EH (cell line): ENCODE measurements around the gene LRRC27.
"Not testable (repeated sequence)": the region's sequence is repeated elsewhere in the genome, so short reads cannot be mapped to it uniquely, and the experiment has no call there.

Experiments used
- DNase-seq: peaks from one replicate; pipeline ENCODE4 v3.0.0-alpha.2; 2015; ENCODE audit warnings: low read depth

Gene LRRC27

DNA sequence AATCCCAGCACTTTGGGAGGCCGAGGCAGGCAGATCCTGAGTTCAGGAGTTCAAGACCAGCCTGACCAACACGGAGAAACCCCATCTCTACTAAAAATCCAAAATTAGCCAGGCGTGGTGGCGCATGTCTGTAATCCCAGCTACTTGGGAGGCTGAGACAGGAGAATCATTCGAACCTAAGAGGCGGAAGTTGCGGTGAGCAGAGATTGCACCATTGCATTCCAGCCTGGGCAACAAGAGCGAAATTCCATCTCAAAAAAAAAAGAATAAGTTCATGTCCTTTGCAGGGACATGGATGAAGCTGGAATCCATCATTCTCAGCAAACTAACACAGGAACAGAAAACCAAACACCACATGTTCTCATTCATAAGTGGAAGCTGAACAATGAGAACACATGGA is 17.1 kb upstream of the LRRC27 start:
- peak; percentile 77 for DNase-seq

DNA sequence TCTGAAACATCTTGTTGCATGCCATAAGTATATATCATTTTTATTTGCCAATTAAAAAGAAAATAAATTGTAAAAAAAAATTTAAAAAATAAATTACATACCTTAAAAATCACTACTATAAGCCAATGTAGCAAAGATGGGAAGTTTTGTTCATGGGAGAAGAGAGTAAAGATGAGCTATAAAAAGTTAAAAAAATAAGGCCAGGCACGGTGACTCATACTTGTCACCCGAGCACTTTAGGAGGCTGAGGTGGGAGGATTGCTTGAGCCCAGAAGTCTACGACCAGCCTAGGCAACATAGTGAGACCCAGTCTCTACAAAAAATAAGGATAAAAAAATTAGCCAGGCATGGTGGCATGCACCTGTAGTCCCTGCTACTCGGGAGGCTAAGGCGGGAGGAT is 15.9 kb upstream of the LRRC27 start:
- peak; percentile 35 for DNase-seq

GRCh38 chr10:132317477-132317876 is 14.5 kb upstream of the LRRC27 start:
- not testable (repeated sequence) for DNase-seq

DNA sequence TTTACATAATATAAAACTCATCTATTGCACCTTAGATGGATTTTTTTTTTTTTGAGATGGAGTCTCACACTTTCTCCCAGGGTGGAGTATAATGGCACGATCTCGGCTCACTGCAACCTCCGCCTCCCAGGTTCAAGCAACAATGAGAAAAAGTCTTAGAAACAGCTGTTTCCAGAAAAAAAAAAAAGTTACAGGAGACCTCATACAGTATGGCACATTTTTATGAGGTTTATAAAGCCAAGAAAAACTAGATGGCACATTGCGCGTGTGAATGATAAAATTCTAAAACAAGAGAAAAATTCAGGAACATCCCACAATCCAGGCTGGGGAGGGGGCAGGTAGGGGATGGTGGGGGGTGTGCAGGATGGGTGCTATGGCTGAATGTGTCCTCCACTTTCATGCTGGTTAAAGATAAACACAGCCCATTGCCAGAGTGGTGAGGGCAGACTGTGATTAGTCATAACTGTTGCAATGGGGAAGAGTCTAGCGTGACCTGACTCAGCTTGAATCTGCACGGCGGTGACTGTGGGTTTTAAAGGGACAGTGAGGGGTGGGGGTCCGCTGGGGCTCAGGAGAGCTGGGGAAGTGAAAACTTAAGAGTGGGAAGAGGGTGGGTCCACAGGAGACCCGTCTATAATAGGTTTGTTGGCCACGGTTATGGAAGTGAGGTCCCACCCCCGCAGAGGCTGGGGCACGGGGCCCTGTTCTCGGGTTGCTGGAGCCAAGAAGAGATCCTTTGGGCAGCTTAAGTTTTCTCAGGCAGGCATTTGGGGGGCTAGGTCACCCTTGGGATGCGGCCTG is 11.9 kb upstream of the LRRC27 start:
- DNase-seq, result peak; percentile 90

GRCh38 chr10:132320654-132321469 is 11.1 kb upstream of the LRRC27 start:
- DNase-seq, result no peak

DNA sequence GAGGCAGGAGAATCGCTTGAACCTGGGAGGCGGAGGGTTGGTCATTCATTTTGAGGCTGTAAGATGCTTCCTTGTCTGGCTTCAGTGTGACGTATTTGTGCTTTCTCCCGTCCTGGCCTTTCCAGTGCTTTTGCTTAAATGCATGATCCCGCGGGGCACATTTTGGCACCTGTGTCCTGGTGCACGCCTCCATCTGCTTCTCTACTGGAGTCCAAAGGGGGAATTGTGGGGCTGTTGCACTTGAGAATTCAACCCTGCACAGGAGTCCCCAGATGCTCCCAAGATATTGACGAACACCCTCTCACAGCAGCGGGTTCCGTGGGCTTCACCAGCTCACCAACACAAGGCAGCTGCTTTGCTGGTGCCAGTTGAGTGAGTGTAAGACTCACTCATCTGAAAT is 10.3 kb upstream of the LRRC27 start:
- DNase-seq, result no peak

- peak; percentile 30 for DNase-seq
Measured at GRCh38 chr10:132322586-132323048, 9.4 kb upstream of the LRRC27 start.

DNA sequence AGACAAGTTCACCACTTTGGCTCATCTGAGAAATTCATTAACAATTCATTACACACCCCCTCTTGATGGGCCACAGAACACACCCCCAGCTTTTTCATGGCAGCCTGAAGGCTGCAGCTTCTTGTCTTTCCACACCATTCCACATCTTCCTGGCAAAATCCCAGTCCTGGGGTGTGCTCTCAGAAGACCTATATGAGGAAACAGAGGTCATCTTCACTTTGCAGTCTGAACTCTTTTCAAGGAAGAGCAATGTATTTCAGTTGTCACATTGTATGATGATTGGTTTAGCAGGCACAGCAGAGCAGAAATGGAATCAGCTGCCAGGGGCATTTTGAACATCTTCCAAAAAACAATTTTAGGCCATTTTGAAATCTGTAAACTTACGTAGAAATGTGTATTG is 7.8 kb upstream of the LRRC27 start:
- DNase-seq, result no peak

DNA sequence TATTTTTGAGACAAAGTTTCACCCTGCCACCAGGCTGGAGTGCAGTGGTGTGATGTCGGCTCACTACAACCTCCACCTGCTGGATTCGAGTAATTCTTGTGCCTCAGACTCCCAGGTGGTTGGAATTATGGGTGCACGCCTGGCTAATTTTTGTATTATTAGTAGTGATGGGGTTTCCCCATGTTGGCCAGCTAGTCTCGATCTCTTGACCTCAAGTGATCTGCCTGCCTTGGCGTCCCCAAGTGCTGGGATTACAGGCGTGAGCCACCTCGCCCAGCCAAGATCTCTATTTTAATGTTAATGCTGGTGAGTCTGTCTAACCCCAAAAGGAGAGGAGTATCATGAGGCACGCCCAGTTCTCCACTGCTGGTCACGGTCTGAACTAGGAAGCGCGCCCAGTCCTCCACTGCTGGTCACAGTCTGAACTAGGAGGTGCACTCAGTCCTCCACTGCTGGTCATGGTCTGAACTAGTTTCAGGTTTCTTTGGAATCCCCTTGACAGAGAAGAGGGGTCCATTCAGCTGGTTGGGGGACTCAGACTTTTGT is 5.6 kb upstream of the LRRC27 start:
- no peak for DNase-seq

- DNase-seq, result no peak
Measured at GRCh38 chr10:132326925-132327324, 5.1 kb upstream of the LRRC27 start.

DNA sequence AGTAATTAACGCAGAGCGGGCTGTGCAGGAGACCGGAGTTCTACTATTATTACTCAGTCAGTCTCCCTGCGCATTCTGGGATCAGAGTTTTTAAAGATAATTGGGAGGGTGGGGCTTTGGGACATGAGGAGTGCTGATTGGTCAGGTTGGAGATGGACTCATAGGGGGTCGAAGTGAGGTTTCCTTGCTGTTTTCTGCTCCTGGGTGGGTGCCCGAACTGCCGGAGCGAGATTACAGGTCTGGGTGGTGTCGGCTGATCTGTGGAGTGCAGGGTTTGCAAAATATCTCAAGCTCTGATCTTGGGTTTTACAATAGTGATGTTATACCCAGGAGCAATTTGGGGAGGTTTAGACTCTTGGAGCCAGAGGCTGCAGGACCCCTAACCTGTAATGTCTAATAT is 3.9 kb upstream of the LRRC27 start:
- no peak for DNase-seq

DNA sequence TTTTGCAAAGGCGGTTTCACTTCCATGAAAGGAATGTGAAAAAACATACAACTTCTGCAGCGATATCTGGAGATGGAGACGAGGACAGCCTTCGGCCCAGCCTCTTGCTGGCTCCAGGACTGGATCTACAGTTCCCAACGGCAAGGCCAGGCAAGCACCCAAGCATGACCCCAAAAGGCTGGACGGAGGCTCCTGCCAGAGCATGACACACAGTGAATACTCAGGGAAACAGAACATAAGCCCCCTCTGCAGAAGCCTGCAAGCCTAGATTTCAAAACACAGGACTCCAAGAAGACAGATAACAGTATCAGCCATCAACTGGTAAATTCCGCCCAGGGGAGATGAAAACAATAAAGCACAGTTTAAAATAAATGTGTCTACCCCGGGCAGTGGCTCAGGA is 3.3 kb upstream of the LRRC27 start:
- no peak for DNase-seq

DNA sequence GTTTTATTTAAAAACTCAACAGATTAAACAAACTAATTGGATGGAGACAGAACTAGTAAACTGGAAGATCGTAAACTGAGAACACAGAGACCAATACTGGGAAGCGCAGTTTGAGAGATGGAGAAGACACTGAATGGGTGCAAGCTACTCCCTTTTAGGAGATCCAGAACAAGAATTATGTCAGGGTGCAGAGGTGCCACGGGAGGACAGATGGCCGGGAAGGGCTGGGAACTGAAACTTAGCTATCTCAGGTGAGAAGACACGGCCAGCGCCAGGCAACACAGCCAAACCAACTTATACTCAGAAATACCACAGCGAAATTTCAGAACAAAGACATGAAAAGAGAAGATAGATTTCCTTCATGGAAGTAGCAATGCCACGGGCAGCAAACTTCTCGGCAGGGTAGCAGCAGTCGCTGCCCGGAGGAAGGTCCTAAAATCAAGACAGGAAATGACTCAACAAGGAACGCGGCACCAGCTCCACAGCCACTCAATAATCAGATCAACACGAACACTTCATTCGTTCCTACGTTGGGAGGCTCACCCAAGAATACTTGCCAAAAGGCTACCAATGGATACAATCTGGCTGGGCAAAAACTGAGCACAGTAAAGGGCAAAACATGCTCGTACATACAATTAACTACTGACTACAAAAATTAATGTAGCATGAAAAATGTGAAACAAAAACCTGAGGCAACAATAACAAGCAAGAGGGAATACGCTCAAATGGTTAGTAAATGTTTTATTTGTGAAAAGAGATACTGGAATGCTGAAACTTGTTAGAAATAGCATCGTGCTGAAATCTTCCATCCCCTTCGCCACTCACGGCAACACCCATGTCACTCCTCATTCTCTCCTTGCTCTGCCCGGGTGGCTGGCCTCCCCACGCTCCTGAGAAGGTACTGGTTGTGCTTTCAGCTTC is 2.2 kb upstream of the LRRC27 start:
- peak; percentile 84 for DNase-seq

GRCh38 chr10:132330486-132330833 is 1.5 kb upstream of the LRRC27 start:
- no peak for DNase-seq

DNA sequence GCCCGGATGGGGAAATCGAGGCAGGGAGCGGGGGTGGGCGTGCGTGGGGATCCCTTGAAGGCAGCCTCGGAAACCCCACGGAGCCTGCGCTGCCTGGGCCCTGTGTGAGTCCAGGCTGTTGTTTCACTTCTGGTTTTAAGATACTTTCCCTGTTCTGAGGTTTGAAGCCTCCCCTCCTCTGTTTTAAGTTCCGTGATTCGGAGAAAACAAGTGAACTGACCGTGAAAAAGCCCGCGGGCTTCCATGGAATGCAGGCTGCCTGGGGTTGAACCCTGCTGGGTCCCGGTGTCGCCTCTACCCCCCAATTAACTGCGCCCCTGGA is 401 bp downstream of the LRRC27 start:
- DNase-seq, result no peak

DNA sequence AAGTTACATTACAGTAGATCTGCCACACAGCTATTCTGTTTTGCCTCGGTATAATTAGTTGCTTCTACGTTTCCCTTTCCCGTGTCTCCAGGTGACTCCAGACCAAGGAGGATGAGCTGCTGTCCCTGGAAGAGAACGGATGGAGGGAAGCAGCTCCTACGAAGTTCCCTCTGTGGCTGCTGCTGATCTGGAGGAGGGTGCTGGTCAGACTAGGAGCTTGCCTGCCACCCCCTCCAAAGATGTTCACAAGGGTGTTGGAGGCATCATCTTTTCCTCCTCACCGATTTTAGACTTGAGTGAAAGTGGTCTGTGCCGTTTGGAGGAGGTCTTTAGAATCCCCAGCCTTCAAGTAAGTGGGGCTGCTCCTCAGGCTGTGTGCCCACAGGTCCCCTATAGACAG is 1.4 kb downstream of the LRRC27 start:
- no peak for DNase-seq

GRCh38 chr10:132334631-132335188 is 2.7 kb downstream of the LRRC27 start:
- DNase-seq, result no peak

DNA sequence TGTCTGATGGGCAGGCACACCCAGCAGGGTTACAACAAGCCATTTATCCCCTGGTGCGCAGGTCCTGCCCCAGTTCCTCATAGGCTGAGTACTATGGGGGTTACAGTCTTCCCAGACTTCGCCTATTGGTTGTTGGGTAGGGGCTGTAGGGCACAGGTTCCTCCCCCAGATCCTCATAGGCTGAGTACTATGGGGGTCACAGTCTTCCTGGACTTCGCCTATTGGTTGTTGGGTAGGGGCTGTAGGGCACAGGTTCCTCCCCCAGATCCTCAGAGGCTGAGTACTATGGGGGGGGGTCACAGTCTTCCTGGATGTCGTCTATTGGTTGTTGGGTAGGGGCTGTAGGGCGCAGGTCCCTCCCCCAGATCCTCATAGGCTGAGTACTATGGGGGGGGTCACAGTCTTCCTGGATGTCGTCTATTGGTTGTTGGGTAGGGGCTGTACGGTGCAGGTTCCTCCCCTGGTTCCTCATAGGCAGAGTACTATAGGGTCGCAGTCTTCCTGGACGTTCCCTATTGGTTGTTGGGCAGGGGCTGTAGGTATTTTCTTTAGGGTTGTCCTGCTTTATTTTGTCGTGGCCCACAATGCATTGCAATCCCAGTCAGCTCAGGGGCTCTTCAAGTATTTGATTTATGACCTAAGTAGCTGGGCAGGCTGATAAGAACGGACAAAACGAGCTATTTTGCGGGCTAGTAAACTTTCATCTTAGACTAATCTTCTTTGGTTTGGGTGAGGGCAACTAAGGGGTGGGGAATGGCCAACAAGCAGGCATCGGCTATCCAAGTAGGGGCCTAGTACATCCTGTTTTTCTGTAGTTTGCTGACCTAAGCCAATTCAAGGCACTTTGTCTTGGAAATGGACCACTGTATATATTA is 3.4 kb downstream of the LRRC27 start:
- DNase-seq, result no peak

- DNase-seq, result no peak
Measured at GRCh38 chr10:132336064-132336746, 4.2 kb downstream of the LRRC27 start.

DNA sequence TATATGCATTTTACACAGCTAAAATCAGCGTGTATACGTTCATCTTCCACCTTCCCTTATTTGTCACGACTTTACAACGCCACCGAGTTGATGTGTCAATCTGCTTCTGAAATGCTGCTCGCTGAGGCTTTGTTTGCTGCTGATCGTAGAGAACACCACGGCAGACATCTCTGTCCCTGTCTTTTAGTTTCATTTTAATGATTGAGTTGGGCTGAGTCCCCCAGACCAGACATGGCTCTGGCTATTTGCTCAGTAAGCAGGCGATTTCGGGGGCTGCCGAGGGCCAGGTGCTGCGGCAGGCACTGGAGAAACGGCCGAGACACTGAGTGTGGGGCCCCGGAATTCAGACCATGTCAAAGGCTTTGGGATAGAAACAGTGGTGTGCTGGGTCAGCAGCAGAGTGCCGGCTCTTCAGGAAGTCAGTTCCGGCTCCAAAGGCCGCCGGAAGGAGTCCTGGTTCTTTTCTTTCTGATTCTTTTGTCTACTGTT is 5.0 kb downstream of the LRRC27 start:
- peak; percentile 19 for DNase-seq
